Urothelium cell line (cell line): ENCODE measurements around the gene COL18A1.

Experiments used
- DNase-seq: peaks from one replicate; pipeline ENCODE4 v3.0.0; 2011; ENCODE audit warnings: low spot score, mixed read lengths
- FAIRE-seq: peaks from 2 replicates; lab custom pipeline; 2011; peaks lifted over from hg19 to GRCh38; lab: Jason Lieb, UNC

Gene COL18A1

DNA sequence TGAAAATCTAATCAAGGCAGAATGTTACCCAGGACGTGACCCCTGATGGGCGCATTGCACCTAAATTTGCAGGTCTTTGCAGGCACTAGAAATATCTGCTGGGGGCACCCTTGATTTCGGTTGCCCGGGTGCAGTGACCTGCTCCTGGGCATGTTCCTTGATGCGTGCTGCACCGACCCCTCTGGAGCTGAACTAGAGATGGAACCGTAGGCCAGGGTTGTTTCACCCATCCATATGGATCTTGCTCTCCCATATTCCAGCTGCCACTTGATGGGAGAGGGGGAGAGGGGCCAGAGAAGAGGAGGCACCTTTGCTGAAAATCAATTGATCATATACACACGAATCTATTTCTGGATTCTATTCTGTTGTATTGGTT lies 8.4 kb upstream of the COL18A1 start:
- DNase-seq (no peak), FAIRE-seq (no peak)

DNA sequence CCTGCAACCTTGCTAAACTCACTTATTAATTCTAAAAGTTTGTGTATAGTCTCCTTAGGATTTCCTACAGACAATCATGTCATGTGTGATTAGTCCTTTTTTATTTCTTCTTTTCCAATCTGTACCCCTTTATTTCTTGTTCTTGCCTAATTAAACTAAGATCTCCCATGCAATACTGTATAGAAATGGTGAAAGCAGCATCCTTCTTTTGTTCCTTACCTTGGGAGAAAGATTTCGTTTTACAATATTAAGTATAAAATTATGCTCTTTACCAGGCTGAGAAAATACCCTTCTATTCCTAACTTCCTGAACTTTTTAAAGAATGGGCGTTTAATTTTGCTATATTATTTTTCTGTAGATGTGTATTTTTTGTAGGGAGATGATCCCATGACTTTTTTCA lies 7.6 kb upstream of the COL18A1 start:
- FAIRE-seq, result no peak
- no peak for DNase-seq

DNA sequence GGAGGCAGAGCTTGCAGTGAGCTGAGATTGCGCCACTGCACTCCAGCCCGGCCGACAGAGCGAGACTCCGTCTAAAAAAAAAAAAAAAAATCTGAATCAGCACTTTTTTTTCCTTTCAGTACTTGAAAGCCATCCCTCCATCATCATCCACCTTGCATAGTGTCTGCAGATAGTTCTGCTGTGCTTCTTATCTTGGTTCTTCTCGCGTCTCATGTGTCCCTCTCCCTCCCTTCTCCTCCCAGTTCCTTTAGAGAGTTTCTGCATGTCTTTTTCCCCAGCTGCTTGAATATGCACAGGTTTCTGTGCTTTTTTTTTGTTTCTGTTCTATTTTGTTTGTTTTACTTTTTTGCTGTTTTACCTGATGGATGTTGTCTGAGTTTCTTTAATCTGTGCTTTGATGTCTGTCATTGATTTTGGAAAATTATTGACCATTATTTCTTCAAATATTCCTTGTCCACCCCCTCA lies 3.9 kb upstream of the COL18A1 start:
- DNase-seq, result no peak
- FAIRE-seq, result no peak

DNA sequence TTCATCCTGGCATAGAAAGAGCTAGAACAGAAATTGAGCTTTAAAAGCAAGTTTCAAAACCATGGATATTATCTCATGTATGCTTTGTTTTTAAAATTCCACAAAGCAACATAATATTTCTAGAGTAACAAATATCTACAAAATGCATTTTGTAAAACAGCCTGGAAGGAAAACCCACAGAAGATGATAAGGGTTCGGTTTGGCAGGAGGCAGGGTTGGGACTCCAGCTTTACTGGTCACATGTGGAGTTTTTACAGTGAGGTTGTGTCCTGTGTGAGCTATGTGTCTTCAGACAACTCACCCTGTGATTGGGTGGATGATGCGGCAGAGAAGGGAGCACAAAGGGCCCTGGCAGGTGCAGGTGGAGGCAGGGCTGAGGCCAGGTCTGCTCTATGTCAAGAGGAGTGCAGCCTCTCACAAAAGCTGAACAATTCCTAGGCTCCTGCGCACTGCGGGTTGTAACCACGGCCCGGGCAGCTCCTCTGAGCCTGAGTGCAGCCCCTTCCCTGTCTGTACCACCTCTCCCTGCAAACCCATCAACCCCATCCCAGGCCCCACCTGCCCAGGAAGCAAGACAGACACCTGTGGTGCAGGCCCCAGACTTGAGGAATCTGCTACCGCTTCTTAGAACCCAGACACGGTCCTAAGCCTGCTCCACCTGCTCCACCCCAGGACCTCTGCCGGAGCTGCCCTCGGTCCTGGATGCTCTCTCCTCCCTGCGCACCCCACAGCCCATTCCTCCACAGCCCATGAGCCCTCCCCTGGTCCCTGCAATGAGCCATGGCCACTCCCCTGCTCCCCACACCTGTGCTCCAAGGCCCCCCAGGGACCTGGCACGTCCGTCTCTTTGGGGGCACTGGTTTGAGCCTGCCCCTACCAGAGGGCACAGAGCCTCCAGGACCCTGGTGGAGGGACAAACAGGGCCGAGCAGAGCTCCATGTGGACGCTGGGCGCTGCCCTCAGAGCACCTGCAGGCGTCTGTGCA lies 2.8 kb upstream of the COL18A1 start:
- FAIRE-seq (no peak), DNase-seq (no peak)

DNA sequence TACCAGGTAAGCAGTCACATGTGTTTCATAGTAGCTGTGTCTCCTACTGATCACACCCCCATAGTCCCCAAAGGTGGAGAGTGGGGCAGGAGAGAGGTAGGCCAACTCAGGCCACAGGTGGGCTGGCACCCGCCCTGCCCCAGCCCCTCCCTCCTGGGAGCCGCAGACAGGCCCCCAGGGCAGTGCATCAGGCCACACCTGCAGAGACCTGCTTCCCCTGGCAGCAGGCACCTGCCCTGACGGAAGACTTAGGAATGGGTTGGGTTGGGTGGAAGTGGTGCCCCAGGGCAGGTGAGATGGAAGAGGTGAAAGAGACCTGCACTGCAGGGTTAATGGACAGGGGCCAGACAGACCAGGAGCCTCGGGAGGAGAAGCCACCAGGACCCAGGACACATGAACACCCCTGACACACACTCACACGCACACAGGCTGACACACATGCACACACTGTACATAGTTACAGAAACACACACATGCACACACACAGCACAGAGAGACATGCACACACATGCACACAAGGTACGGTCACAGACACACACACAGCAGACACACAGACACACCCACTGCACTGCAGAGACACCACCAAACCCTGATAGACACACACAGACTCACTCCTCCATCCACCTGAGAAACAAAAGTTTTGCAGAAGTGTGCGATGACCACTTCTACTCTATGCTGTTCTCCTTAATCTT lies 1.7 kb upstream of the COL18A1 start:
- FAIRE-seq (no peak), DNase-seq (no peak)

DNA sequence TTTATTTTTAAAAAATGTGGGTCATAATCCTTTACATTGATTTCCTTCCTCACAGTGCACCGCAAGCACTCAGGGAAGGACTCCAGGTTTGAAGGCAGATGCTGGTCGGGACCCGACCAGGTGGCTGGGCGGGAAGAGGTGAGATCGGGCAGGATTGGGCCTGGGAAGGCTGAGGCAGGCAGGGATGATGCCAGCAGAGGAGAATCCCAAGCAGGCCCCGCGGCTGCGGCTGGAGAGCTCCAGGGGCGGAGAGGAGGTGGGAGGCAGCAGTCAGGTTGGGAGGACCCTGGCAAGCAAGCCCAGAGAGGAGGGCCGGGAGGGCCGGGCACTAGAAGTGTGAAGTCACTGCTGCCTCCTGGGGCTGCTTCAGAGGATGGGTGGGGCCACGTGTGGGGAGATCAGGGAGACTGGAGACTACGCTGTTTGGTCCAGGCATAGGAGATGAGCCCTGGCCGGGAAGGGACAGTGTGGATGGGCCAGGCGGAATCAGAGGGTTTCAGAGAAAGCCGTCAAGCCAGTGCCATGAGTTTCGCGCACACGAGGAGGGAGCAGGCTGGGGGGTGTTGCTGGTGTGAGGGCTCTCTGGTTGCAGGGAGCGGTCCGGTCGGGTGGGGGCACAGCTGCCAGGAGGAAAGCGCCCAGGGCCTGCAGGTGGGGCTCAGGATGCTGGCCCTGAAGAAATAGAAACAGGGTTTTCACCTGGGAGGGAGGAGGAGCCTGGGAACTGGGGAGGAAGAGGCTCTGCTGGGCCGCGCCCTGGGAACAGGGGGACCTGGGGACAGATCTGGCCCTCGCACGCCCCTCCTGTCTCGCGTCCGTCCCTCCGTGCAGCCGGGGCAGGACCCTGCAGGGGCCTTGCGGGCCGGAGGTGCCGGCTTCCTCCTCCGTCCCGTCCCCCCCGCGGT lies 888 bp upstream of the COL18A1 start:
- no peak for FAIRE-seq
- DNase-seq, result no peak

DNA sequence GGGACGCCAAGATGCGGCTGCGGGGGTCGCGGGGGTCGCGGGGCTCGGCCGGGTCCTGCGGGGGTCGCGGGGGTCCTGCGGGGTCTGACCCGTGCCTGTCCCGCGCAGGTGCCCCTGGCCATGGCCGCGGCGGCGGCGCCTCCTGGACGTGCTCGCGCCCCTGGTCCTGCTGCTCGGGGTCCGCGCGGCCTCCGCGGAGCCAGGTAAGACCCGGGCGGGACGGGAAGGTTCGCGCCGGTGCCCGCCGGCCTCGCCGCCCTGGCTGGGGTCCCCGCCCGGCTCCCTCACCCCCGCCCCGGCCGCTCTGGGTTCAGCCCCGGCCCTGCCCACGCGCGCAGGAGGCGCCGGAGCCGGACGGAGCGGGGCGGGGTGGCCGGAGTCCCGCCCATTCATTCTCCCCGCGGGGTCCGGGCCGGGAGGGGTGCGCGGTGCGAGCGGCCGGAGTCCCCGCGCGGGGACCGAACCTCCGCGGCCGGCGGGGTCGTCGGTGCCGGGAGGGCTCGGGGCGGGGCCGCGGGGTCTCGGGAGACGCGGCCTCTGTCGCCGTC lies 380 bp downstream of the COL18A1 start:
- no peak for DNase-seq
- FAIRE-seq, result no peak

DNA sequence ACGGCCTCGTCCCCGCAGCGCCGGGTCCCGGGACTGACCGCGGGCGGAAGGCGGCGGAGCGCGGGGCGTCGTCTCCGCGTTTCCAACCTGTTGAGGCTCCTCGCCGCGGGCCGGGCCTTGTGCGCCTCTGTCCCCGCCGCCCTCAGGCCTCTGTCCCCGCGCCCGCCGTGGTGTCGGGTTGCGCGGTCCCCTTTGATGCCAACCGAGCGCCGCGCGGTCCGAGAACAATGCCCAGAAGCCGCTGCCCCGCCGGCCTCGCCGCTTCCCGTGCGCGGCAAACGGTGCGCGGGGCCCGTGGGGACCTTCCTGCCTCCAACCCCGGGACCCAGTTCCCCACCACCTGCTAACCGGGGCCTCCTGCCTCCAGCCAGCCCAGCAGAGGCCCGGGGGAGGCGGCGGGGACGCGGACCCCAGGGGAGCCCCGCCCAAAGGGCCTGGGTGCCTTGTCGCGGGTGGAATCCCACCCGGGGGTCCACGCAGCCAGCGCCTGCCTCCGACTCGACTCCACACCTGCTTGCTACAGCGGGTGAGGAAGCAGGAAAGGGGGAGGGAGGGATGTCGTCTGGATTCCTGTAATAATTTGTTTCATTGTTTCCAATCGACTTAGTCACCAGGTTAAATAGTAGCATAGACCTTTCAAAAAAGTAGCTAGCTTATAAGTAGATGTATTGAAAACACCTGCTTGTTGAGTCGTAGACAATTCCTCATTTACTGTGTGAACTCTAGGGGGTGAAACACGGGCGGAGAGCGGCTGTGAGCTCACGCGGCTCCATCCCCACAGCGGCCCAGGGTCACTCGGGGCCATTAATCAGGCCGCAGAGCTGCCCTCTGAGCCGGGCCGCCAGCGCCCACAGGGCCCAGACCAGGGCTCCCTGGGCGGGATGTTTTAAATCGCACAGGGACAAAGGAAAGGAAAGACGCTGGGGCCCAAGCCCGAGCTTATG lies 1.1 kb downstream of the COL18A1 start:
- DNase-seq (no peak), FAIRE-seq (no peak)

DNA sequence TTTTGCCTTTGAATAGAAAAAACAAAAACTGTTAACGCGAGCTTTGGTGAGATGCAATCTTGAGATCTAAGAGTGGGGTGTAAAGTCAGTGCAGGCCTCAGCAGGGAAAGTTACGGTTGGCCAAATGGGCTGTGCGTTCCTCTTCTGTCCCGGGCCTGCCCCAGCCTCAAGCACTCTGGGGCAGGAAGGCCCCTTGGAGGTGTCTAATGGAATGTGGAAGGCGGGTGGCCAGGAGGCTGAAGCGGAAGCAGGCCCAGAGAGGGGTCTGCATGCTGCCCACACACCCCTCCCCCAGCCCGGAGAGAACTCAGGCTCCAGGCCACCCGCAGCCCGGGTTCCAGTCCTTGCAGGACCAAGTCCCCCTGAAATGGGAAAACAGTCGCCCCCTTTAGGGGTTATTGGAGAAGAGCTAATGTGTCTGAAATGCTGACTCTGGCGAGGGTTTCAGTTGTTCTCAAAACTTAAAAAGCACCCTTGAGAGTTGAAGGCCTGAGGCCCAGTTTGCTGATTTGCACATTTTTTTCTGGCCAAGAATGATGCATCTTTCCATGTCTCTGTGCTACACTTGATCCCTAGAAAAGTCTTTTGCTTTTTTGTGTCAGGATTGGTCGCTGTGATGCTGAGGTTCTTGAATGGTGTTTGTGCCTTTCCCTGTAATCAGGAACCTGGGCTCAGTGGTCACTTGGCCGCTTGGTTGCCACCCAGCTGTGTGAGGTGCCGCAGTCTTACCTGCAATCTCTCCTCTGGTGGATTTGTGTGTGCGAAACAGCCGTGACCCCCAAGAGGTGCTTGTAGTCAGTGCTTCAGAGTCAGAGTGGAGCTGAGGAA lies 2.0 kb downstream of the COL18A1 start:
- no peak for DNase-seq
- no peak for FAIRE-seq

DNA sequence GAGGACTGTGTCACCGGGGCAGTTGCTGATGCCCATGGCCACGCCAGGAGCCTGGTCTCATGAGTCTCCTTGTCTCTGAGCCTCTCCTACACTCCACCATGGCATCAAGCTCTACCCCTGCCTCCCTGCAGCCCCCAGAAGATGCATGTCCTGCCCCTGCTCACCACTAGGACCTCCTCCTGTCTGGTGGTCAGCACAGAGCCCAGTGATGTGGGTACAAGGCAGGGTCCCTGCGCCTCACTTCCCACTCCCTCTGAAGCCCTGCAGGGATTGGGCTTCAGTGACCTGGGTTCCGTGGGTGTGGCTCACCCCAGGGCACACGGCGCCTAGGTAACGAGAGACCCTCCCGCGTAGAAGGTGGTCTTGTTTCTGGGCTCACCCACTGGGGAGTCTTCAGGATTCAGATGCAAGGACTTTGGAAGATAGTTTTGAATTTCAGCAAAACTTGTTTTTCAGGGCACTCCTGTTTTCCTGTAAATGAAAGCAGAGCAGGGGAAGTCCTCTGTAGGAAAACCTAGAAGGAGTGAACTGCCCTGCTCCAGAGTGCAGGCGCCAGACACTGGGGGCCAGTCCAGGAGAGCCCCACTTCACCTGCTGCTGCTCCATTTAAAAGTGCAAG lies 2.8 kb downstream of the COL18A1 start:
- FAIRE-seq, result no peak
- DNase-seq, result no peak

DNA sequence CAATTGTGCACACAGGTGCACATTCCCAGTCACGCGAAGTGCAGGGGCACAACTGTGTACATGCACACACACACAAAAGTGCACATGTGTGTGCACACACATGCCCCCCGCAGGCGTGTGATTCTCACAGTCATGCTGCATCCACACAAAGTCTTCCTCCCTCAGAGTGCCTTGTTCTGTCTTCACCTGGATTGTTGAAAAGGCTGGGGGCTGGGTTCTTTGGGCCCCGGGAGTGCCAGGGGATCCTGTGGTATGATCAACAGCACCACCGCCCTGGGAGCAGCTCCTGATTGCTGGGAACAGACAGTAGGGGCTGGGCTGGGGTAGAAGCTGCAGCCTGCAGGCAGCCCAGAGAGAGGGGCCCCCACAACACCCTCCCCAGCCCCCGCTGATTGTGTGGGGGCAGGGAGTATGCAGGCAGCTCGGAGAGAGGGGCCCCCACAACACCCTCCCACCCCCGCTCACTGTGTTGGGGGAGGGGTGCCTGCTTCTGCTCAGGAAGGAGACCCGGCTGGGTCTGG lies 3.4 kb downstream of the COL18A1 start:
- DNase-seq (no peak), FAIRE-seq (no peak)

DNA sequence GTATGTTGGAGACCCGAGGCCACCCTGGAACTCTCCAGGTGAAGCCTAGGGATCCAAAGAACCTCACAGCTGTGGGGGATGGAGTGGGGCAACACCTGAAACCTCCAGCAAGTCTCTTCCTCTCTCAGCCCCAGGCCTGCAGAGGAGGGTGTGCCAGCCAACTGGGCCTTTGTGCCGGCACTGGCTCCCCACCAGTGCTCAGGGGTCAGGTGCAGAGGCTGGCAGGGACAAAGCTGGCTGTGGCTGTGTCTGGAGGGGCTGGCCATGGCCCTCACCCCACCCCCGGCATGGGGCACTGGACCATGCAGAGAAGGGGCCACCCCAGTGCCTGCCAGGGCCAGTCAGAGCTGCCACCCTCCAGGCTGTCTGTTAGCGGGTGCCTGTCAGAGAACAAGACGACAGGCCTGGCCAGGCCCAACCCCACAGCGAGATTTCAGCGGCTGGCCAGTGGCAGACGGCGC lies 3.9 kb downstream of the COL18A1 start:
- no peak for FAIRE-seq
- no peak for DNase-seq

DNA sequence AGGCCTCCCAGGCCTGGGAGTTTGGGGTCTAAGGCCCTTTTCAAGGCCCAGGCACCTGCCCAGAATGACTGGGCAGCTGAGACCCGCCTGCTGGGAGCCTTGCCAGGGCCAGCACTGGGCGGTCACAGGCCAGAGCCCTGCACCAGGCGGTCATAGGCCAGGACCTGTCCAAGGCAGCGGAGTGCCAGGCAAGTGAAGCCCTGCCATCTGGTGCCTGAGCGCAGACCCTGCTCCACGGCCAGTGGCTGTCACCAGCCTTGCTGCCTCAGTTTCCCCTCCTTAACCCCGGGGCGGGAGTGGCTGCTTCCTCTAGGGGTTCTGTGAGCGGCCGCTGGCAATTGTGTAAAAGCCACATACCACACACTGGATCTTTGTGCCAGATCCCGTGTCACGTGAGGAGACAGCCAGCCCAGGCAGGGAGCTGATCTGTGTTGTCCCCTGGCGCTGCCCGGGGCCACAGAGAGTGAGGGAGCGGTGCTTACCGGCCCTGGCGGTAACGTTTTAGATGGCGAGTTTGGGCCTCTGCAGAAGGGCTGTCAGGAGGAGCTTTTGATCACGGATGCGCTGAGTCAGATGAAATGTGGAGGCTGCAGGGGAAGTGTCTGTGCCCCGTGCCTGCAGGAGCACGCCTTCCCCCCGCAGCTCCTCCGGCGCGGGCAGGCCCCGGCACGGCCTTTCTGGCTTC lies 4.6 kb downstream of the COL18A1 start:
- FAIRE-seq (no peak), DNase-seq (no peak)

DNA sequence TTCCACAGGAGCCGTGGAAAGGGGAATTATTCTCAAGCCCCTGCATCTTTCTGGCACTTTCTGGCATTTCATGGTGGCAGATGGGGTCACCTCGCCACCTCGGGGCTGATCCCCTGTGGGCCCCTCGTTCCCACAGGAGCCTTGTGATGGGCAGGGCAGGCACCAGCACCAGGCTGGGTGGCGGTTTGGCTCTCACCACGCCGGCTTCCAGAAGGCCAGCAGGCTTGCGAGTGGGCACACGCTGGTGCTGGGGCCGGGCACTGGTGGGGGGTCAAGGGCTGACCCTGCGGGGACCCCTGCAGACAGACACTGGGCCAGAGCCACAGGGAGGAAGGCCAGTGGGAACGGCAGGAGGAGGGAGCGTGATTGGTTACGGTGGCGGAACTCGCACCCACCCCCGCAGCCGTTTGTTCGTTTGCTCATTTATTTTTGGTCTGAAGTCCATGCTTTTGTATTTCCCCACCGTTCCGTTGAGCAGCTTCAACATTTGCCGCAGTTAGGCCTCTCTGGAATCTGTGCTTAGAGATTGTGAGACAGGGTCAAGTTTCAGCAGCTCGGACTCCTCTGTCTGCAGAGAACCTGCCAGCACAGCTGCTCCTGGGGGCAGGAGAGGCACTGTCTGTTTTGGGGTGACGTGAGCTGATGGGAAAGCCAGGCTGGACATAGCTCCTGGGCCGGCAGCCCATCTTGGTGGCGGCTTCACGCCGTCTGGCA lies 5.3 kb downstream of the COL18A1 start:
- FAIRE-seq (no peak), DNase-seq (no peak)

DNA sequence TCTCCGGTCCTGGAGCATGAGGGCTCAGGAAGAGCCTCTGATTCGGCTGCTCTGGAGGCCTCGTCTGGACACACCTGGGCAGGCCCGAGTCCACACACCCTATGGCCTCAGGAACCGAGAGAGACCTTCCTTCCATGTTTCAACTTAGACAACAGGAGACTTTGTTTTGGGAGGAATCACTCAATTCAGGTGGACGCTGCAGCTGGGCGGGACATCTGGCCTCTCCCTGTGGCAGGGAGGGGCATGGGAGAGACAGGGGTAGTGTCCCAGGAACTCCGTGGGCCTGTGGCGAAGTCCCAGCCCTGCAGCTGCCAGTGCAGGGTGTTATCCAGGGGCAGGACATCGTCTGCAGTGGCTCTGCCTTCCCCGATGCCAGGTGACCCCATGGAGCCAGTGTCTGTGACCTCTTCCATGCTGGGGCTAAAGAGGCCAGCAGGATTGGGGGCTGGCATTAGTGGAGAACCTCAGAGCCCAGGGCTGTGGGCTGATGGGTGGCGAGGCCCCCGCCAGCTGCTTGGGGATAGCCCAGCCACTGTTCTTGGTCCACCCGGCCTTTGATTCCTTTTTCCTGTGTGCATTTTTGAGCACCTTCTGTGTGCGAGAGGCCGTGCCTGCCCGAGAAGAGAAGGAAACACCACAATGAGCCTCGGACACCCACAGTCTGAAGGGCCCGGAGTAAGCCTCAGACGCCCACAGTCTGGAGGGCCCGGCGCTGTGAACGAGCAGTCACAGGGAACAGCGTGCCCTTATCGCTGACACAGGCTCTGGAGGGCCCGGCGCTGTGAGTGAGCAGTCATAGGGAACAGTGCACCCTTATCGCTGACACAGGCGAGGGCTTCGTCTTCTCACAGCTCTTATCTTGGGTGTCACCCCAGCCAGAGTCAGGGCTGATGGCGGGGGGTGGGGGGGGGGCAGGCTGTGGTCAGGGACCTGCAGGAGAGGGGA lies 6.2 kb downstream of the COL18A1 start:
- FAIRE-seq (no peak), DNase-seq (no peak)

DNA sequence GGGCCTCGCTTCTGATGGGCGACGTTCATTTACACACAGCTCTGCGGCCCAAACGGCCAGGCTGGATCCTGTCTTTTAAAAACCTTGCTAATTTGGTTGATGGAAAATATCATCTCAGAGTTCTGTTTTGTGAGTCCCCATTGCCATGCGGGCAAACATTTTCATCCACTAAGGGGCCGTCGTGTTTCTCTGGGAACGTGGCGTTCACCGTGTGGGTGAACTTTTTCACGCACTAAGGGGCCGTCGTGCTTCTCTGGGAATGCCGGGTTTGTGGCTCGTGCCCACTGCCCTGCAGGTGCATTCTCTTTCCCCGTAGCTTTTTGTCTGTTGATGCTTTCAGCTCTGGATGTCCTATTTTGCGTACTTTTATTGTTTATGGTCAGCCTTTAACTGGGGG lies 6.8 kb downstream of the COL18A1 start:
- no peak for DNase-seq
- no peak for FAIRE-seq
